H1 (cell line): Measurements from ENCODE around the gene MAP7. TPM values are rescaled to one million over a fixed set of nuclear protein-coding genes. Genes with fewer than 3 reads are reported as not detected.

ENCODE experiments used
- CTCF ChIA-PET: fragments of 300-600 bp; sonication (Branson Sonifier 250); formaldehyde crosslinking; loops from one replicate; lab custom pipeline; 2021; ENCODE audit not compliant: partially characterized antibody; lab: Charles Lee
- POLR2A ChIA-PET: fragments of 300-600 bp; sonication (Branson Sonifier 250); formaldehyde crosslinking; loops from one replicate; lab custom pipeline; 2021; ENCODE audit warnings: inconsistent platforms; ENCODE audit not compliant: partially characterized antibody; lab: Charles Lee
- DNase-seq, 2 experiments: peaks; one replicate each; pipeline versions ENCODE4 v3.0.0 to v3.0.0-alpha.2; 2010 to 2022; ENCODE audit warnings: low spot score in 2 of 2, low read depth in 1 of 2, mixed read lengths in 1 of 2
- FAIRE-seq: peaks from 2 replicates; lab custom pipeline; 2011; peaks lifted over from hg19 to GRCh38; lab: Jason Lieb, UNC
- H2AFZ ChIP-seq: 2 replicates; pipeline ENCODE4 v1.8.1; 2012; ENCODE audit warnings: low read length, inconsistent platforms
- H2AK5ac ChIP-seq: 2 replicates; pipeline ENCODE4 v1.6.1; 2013; ENCODE audit warnings: low read depth, low read length
- H2BK120ac ChIP-seq: replicated peaks from 2 replicates; pipeline ENCODE3; 2013; ENCODE audit warnings: low read depth, low read length, inconsistent platforms
- H2BK12ac ChIP-seq: 2 replicates; pipeline ENCODE4 v1.6.1; 2013; ENCODE audit warnings: low read depth, low read length
- H2BK15ac ChIP-seq: 2 replicates; pipeline ENCODE4 v1.6.1; 2013; ENCODE audit warnings: low read length
- H2BK20ac ChIP-seq: 2 replicates; pipeline ENCODE4 v1.6.1; 2013; ENCODE audit warnings: low read length
- H2BK5ac ChIP-seq: 2 replicates; pipeline ENCODE4 v1.6.1; 2013; ENCODE audit warnings: low read depth, low read length
- H3K14ac ChIP-seq: 2 replicates; pipeline ENCODE4 v1.6.1; 2013; ENCODE audit warnings: inconsistent platforms; ENCODE audit not compliant: insufficient read length
- H3K18ac ChIP-seq: 2 replicates; pipeline ENCODE4 v1.6.1; 2013; ENCODE audit warnings: low read length; ENCODE audit errors: extremely low read depth
- H3K23ac ChIP-seq: 2 replicates; pipeline ENCODE4 v1.6.1; 2013; ENCODE audit warnings: inconsistent platforms; ENCODE audit not compliant: insufficient read length
- H3K23me2 ChIP-seq: 2 replicates; pipeline ENCODE4 v1.6.1; 2013; ENCODE audit warnings: low read depth, low read length
- H3K27ac ChIP-seq: 2 replicates; pipeline ENCODE4 v1.6.1; 2011; ENCODE audit warnings: low read depth, low read length, inconsistent platforms
- H3K27me3 ChIP-seq, 4 experiments: replicated peaks in 1 of 4; 1 replicate in 1 of 4; 2 replicates in 3 of 4; pipeline versions ENCODE4 v1.6.1 to v1.8.1; 2011 to 2013; ENCODE audit warnings: low read length in 3 of 4, mild to moderate bottlenecking in 3 of 4, inconsistent platforms in 2 of 4, mixed read lengths in 2 of 4, moderate library complexity in 1 of 4; ENCODE audit not compliant: control insufficient read depth in 3 of 4, insufficient read depth in 3 of 4; ENCODE audit errors: extremely low read depth in 1 of 4
- H3K36me3 ChIP-seq, 4 experiments: 2 replicates each; pipeline versions ENCODE4 v1.6.1 to v1.8.1; 2011 to 2013; ENCODE audit warnings: mild to moderate bottlenecking in 4 of 4, low read length in 3 of 4, moderate library complexity in 2 of 4, control low read depth in 1 of 4, inconsistent platforms in 1 of 4; ENCODE audit not compliant: insufficient read depth in 4 of 4, control insufficient read depth in 2 of 4
- H3K4ac ChIP-seq: replicated peaks from 2 replicates; pipeline ENCODE3; 2013; ENCODE audit warnings: low read length, low read depth, mixed read lengths, inconsistent platforms; ENCODE audit not compliant: insufficient read length
- H3K4me1 ChIP-seq, 4 experiments: replicated peaks in 1 of 4; 1 replicate in 1 of 4; 2 replicates in 3 of 4; pipeline versions ENCODE4 v1.6.1 to v1.8.1; 2011 to 2013; ENCODE audit warnings: low read length in 3 of 4, inconsistent platforms in 2 of 4, mixed read lengths in 1 of 4; ENCODE audit not compliant: insufficient read depth in 4 of 4, control insufficient read depth in 3 of 4
- H3K4me2 ChIP-seq, 2 experiments: 2 replicates each; pipeline versions ENCODE4 v1.6.1 to v1.8.1; 2011 to 2013; ENCODE audit warnings: low read depth in 2 of 2, low read length in 2 of 2, control low read depth in 1 of 2, inconsistent platforms in 1 of 2, mild to moderate bottlenecking in 1 of 2; ENCODE audit not compliant: insufficient read depth in 1 of 2
- H3K4me3 ChIP-seq, 4 experiments: fragments of 200-600, 300-600 bp in 1 of 4; sonication (generic), shearing (Covaris generic), sonication (Bioruptor Twin) in 1 of 4; 2 replicates each; pipeline versions ENCODE4 v1.5.1 to v1.8.1; 2011 to 2016; ENCODE audit warnings: low read length in 4 of 4, low read depth in 3 of 4, control low read depth in 2 of 4, inconsistent platforms in 2 of 4, mild to moderate bottlenecking in 2 of 4, mixed read lengths in 1 of 4, moderate library complexity in 1 of 4; ENCODE audit not compliant: insufficient read depth in 2 of 4; ENCODE audit errors: extremely low read depth in 1 of 4
- H3K56ac ChIP-seq: replicated peaks from 2 replicates; pipeline ENCODE3; 2013; ENCODE audit warnings: low read depth, mild to moderate bottlenecking, mixed read lengths, low read length, inconsistent platforms; ENCODE audit not compliant: insufficient read length
- H3K79me1 ChIP-seq: 2 replicates; pipeline ENCODE4 v1.6.1; 2013; ENCODE audit warnings: low read depth, low read length, control low read depth
- H3K79me2 ChIP-seq, 2 experiments: 2 replicates each; pipeline versions ENCODE4 v1.6.1 to v1.8.1; 2012 to 2013; ENCODE audit warnings: low read length in 2 of 2, mild to moderate bottlenecking in 2 of 2, inconsistent platforms in 1 of 2; ENCODE audit not compliant: insufficient read depth in 2 of 2, control insufficient read depth in 1 of 2
- H3K9ac ChIP-seq, 4 experiments: replicated peaks in 1 of 4; 1 replicate in 1 of 4; 2 replicates in 3 of 4; pipeline versions ENCODE4 v1.6.1 to v1.8.1; 2011 to 2013; ENCODE audit warnings: low read depth in 3 of 4, low read length in 3 of 4, control low read depth in 2 of 4, mild to moderate bottlenecking in 2 of 4, moderate library complexity in 2 of 4, inconsistent platforms in 1 of 4; ENCODE audit errors: extremely low read depth in 1 of 4
- H3K9me3 ChIP-seq, 2 experiments: 2 replicates each; pipeline versions ENCODE4 v1.6.1 to v1.8.1; 2012 to 2013; ENCODE audit warnings: mild to moderate bottlenecking in 2 of 2, moderate library complexity in 2 of 2, control low read depth in 1 of 2, inconsistent platforms in 1 of 2, low read depth in 1 of 2, low read length in 1 of 2, mixed read lengths in 1 of 2; ENCODE audit not compliant: insufficient read depth in 2 of 2
- H4K20me1 ChIP-seq, 2 experiments: replicated peaks in 1 of 2; 2 replicates each; pipeline versions ENCODE3 to v1.8.1; 2011 to 2013; ENCODE audit warnings: inconsistent platforms in 2 of 2, low read length in 2 of 2, mild to moderate bottlenecking in 1 of 2; ENCODE audit not compliant: insufficient read depth in 2 of 2, control insufficient read depth in 1 of 2
- H4K5ac ChIP-seq: 2 replicates; pipeline ENCODE4 v1.6.1; 2013; ENCODE audit warnings: low read length, low read depth, mixed read lengths, inconsistent platforms; ENCODE audit not compliant: insufficient read length
- H4K8ac ChIP-seq: 2 replicates; pipeline ENCODE4 v1.8.0; 2013; ENCODE audit warnings: mild to moderate bottlenecking, moderate library complexity, low read length, inconsistent platforms; ENCODE audit not compliant: insufficient read depth; ENCODE audit errors: extremely low read depth
- H4K91ac ChIP-seq: replicated peaks from 2 replicates; pipeline ENCODE3; 2013; ENCODE audit warnings: low read length, mixed read lengths, inconsistent platforms; ENCODE audit not compliant: insufficient read length
- BRCA1 ChIP-seq: IDR thresholded peaks from 2 replicates; pipeline ENCODE4 v1.6.1; 2012; ENCODE audit warnings: low read depth, low read length, improper control_type of control experiment
- EZH2 ChIP-seq: fragments of 200-600 bp; sonication (generic); IDR thresholded peaks from 2 replicates; pipeline ENCODE4 v1.7.1; 2012; ENCODE audit warnings: low read depth, mild to moderate bottlenecking, moderate library complexity, low read length, inconsistent platforms; ENCODE audit not compliant: severe bottlenecking
- HDAC2 ChIP-seq, 2 experiments: fragments of 300-600 bp in 1 of 2; sonication (generic) in 1 of 2; IDR thresholded peaks; 2 replicates each; pipeline ENCODE4 v1.6.1; 2011 to 2012; ENCODE audit warnings: low read depth in 2 of 2, low read length in 2 of 2, mild to moderate bottlenecking in 2 of 2, moderate library complexity in 2 of 2, borderline replicate concordance in 1 of 2, inconsistent platforms in 1 of 2
- JUND ChIP-seq: IDR thresholded peaks from 2 replicates; pipeline ENCODE4 v1.6.1; 2011; ENCODE audit warnings: mild to moderate bottlenecking, improper control_type of control experiment, low read length
- KDM1A ChIP-seq: fragments of 200-600, 300-600 bp; sonication (generic); IDR thresholded peaks from 2 replicates; pipeline ENCODE4 v1.7.1; 2016; ENCODE audit warnings: mild to moderate bottlenecking, low read length, borderline replicate concordance
- POLR2A ChIP-seq, 2 experiments: IDR thresholded peaks; 1 replicate in 1 of 2; 2 replicates in 1 of 2; pipeline ENCODE4 v1.6.1; 2011; ENCODE audit warnings: low read depth in 2 of 2, low read length in 2 of 2, mild to moderate bottlenecking in 2 of 2; ENCODE audit errors: control extremely low read depth in 1 of 2
- SAP30 ChIP-seq: fragments of 300-600 bp; sonication (generic); IDR thresholded peaks from 2 replicates; pipeline ENCODE4 v1.7.1; 2012; ENCODE audit warnings: low read length, moderate library complexity, mild to moderate bottlenecking, inconsistent platforms; ENCODE audit not compliant: insufficient read depth, insufficient replicate concordance
- SIN3A ChIP-seq, 2 experiments: IDR thresholded peaks in 1 of 2; conservative IDR thresholded peaks in 1 of 2; 2 replicates each; pipeline ENCODE4 v1.6.1; 2011 to 2012; ENCODE audit warnings: low read length in 2 of 2, improper control_type of control experiment in 1 of 2, low read depth in 1 of 2, mild to moderate bottlenecking in 1 of 2
- TAF7 ChIP-seq: optimal IDR thresholded peaks from 2 replicates; pipeline ENCODE3; 2011; ENCODE audit warnings: low read depth, mild to moderate bottlenecking, inconsistent platforms, low read length, moderate library complexity, borderline replicate concordance
- WGBS, 2 experiments: shearing (Covaris generic) in 1 of 2; methylation state at CpG; one replicate each; pipeline versions ENCODE4 v1.1.6 to v1.1.7; 2013 to 2015; ENCODE audit warnings: low lambda C conversion rate in 2 of 2, mixed read lengths in 2 of 2, inconsistent platforms in 1 of 2, low coverage in 1 of 2, missing lambda C conversion rate in 1 of 2; ENCODE audit not compliant: insufficient replicate concordance in 2 of 2, insufficient coverage in 1 of 2, insufficient read length in 1 of 2; ENCODE audit errors: extremely low coverage in 1 of 2, missing lambda C conversion rate in 1 of 2; 5-methylcytosine and 5-hydroxymethylcytosine counted together
- polyA plus RNA-seq, 7 experiments: library from polyadenylated mRNA; depleted of rRNA in 3 of 7; stranded (reverse) in 5 of 7; unstranded in 2 of 7; fragments of >200 nt in 5 of 7; fragments of 200-250 nt in 2 of 7; gene quantifications; 1 replicate in 5 of 7; 2 replicates in 1 of 7; 4 replicates in 1 of 7; pipeline versions ENCODE4 v1.2.1 to v1.2.3, GENCODE V29; 2011 to 2013; ENCODE audit warnings: missing spikeins in 2 of 7, mixed read lengths in 2 of 7
- total RNA-seq: library from RNA; stranded (reverse); fragmentation: NEBNext Ultra II Directional; extraction: Animal tissue kit (Norgen Biotek cat#: 25700); gene quantifications from 2 replicates; pipeline ENCODE4 v1.2.1, GENCODE V29; 2021

MAP7 gene
- total and polyA plus RNA-seq, 2 of the 8 experiments (the other 6 are each of a cell fraction or from before 2014, with no cell fraction given), result 13.5 to 66.9 TPM

DNA sequence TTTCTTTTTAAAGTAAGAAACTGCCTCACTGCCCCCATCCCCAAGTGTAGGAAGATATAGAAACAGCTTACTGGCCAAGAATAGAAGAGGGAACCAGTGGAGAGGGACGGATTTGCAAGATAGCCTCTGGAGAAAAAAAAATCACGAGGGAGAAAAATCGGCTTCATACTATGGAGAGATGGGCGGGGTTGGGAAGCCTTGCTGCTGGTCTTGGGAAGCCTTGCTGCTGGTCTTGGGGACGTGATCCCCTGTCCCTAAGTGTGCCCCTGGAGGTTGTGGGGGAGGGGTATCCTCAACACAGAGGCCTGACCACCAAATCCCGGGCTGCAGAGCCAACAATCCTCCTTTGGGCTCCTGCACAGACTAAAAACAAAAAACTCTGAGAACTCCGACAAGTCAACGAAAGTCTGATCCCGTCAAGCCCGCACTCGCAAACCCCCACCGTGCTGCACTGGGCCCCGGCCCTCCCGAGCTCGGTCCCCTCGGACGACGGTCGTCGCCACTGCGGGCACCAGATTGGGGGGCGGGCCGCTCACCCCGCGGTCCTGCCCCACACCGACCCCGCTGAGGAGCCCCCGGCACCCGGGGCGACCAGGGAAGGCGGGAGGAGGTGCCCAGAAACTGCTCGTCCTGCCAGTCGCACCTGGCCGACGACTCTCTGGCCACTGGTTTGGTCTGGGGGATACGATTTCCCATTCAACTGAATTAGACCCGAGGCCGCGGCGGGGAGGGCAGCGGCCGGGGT is 750 bp downstream of the MAP7 start:
- DNase-seq (peak in 1 of 2 experiments; percentile 83), FAIRE-seq (no peak)
- TF ChIP-seq TAF7, result no peak
- no peak for TF ChIP-seq EZH2
- TF ChIP-seq POLR2A (IDR thresholded peaks at IDR 0.05; ENCODE audit: control extremely low read depth in 1 of 2, low read depth in 2 of 2, low read length in 2 of 2), result peak in 1 of 2 experiments; percentile 24; a peak in 1 of 3 replicates
- TF ChIP-seq SAP30, result peak; percentile 18
- TF ChIP-seq SIN3A (conservative IDR thresholded peaks at IDR 0.05 in 1 of 2, IDR thresholded peaks at IDR 0.05 in 1 of 2; ENCODE audit: low read depth in 1 of 2, low read length in 2 of 2), result peak in 1 of 2 experiments; percentile 7; a peak in 1 of 4 replicates
- TF ChIP-seq KDM1A, result no peak
- no peak for TF ChIP-seq JUND
- TF ChIP-seq HDAC2 (IDR thresholded peaks at IDR 0.05; ENCODE audit: borderline replicate concordance in 1 of 2, low read depth in 2 of 2, low read length in 2 of 2), result 0 out of 4 replicates have a peak, but pooled peaks of 1 of the 2 experiments have one; percentile 29
- no peak for TF ChIP-seq BRCA1

More for the DNA sequence above, 750 bp downstream of the MAP7 start:
- ChIA-PET CTCF (interaction anchor here (0.7 to 2.9 kb wide), 25 partner anchors 9 to 1028 kb away, joined by 3 to 22 read pairs (median 4); partner anchors contain the start of gene BCLAF1), POLR2A (interaction anchor here (0.7 to 2.8 kb wide), 9 partner anchors 10 to 408 kb away, joined by 3 to 21 read pairs (median 3); partner anchors contain the start of genes BCLAF1 and MTFR2)
- Histone ChIP-seq H3K36me3 (no peaks in the 10 kb centered on the region), H3K14ac (no peak overlapping the region), H3K27ac (peak overlapping the region; percentile 68; the same call in 1 of the 2 replicates), H3K79me1 (no peaks in the 10 kb centered on the region), H4K20me1 (peaks cover 0 to 3% of the 10 kb centered on the region in 2 experiments), H3K23ac (no peak overlapping the region), H3K79me2 (peaks cover 5 to 50% of the 10 kb centered on the region in 2 experiments; a peak in 3 of 4 replicates), H3K4ac (no peak overlapping the region), H3K18ac (0 out of 2 replicates have a peak overlapping the region, but pooled peaks have one; percentile 36), H4K5ac (no peak overlapping the region), H2AFZ (no peak overlapping the region), H3K4me1 (peaks cover 2 to 18% (median 5%) of the 10 kb centered on the region in 4 experiments; a peak in 6 of 7 replicates), H4K8ac (peak overlapping the region; percentile 69; the same call in 1 of the 2 replicates), H3K56ac (peak overlapping the region; percentile 59), H4K91ac (no peak overlapping the region), H3K4me3 (peak overlapping the region; percentile 68 to 99 (median 83)), H2BK20ac (no peak overlapping the region), H2BK120ac (no peak overlapping the region), H3K4me2 (peak overlapping the region; percentile 82 to 88), H3K27me3 (peaks cover 0 to 14% (median 7%) of the 10 kb centered on the region in 4 experiments; a peak in 5 of 7 replicates), H3K9me3 (no peaks in the 10 kb centered on the region), H3K23me2 (peaks cover 13% of the 10 kb centered on the region), H3K9ac (peak overlapping the region; percentile 66 to 87 (median 72); a peak in 6 of 7 replicates), H2BK5ac (no peak overlapping the region; the same call in 1 of the 2 replicates), H2AK5ac (no peak overlapping the region), H2BK12ac (no peak overlapping the region), H2BK15ac (no peak overlapping the region)
- 1% methylated on average over 30 of the region's 42 CpGs; no CpG with 5 or more reads in 1 of the 2 experiments for WGBS, 2 experiments
